ENCODE measurements around the gene PPHLN1.

DNA sequence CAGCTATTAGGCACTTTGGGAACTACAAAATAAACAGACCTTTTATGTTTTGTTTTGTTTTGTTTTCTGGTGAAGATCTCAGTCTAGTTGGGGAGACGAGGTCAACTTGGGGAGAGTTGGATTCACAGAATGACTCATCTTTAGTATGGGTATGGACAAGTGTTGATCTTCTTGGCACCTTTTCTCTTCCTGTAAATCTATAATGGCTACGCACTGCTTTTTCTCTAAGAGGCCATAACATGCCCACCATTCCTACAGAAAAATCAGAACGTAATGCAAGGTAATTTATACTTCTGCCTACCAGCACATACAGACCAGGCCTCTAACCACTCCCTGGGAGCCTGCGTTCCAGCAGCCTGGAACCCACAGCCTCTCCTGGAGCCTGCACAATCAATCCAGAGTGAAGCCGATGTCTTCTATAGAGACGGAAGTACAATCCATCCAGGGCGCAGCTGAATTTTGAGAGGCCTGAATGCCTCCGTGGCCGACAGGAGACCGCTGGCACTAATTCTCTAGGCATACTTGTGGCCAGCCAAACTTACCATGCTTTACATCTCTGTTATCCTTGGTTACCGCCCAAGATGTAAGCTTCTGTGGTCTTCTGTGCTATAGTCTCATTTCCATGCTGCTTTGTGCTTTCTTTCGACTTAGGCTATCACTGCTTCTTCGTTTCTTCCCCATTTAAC, 717 bp downstream of the PPHLN1 start:
- TF ChIP-seq, protein P1, sequence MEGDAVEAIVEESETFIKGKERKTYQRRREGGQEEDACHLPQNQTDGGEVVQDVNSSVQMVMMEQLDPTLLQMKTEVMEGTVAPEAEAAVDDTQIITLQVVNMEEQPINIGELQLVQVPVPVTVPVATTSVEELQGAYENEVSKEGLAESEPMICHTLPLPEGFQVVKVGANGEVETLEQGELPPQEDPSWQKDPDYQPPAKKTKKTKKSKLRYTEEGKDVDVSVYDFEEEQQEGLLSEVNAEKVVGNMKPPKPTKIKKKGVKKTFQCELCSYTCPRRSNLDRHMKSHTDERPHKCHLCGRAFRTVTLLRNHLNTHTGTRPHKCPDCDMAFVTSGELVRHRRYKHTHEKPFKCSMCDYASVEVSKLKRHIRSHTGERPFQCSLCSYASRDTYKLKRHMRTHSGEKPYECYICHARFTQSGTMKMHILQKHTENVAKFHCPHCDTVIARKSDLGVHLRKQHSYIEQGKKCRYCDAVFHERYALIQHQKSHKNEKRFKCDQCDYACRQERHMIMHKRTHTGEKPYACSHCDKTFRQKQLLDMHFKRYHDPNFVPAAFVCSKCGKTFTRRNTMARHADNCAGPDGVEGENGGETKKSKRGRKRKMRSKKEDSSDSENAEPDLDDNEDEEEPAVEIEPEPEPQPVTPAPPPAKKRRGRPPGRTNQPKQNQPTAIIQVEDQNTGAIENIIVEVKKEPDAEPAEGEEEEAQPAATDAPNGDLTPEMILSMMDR (IDR thresholded peaks at IDR 0.05) = no peak
- TF ChIP-seq POLR2AphosphoS5 (IDR thresholded peaks at IDR 0.05) = no peak
